OCI-LY1 (cell line): ENCODE results near the gene LPO.

Source experiments
- CTCF ChIP-seq: fragments of 200-600 bp; sonication (generic), shearing (Covaris generic); IDR thresholded peaks from 2 replicates; pipeline ENCODE4 v1.5.1; 2017; ENCODE audit warnings: mild to moderate bottlenecking, antibody characterized with exemption, low read length, moderate library complexity, mixed read lengths
- EZH2 ChIP-seq: fragments of 200-600 bp; sonication (generic), shearing (Covaris generic); IDR thresholded peaks from 2 replicates; pipeline ENCODE4 v1.8.0; 2017; ENCODE audit warnings: borderline replicate concordance, mixed run types, mild to moderate bottlenecking, antibody characterized with exemption, low read length, moderate library complexity, mixed read lengths

- TF ChIP-seq CTCF (no peak), EZH2 (no peak)
Measured at GRCh38 chr17:58276423-58276822, 38.0 kb downstream of the LPO start.
